ENCODE results near the gene ULK4. TPM values are rescaled to one million over a fixed set of nuclear protein-coding genes. Genes with fewer than 3 reads are reported as not detected.

The ULK4 gene
- total RNA-seq, 1 experiment from 2014 or later = 4.2 TPM

GRCh38 chr3:41411065-41411464, 550.8 kb downstream of the ULK4 start:
- ChIA-PET CTCF (no interaction called here), POLR2A (no interaction called here)
- H3K9me3 Mint-ChIP-seq (ENCODE audit: unreplicated experiment) = peaks cover 13% of the 10 kb centered on the region
- intact Hi-C loops (cut with micrococcal nuclease; ENCODE audit: unreplicated experiment) = no loop called here
- H3K27me3 Mint-ChIP-seq (ENCODE audit: insufficient read depth, unreplicated experiment) = no peaks in the 10 kb centered on the region
- H3K9me3 ChIP-seq = peaks cover 3% of the 10 kb centered on the region
- peak in 1 of 2 experiments; percentile 18 for DNase-seq
- H3K36me3 Mint-ChIP-seq (ENCODE audit: insufficient read depth, unreplicated experiment) = no peaks in the 10 kb centered on the region
- no peak overlapping the region for H3K4me3 ChIP-seq (ENCODE audit: low read depth, low read length)
- no peak overlapping the region for H3K4me3 Mint-ChIP-seq (ENCODE audit: unreplicated experiment)
- no peaks in the 10 kb centered on the region for H3K27me3 ChIP-seq (replicated peaks; ENCODE audit: control insufficient read depth, insufficient read depth, low read length)
- no peaks in the 10 kb centered on the region for H3K36me3 ChIP-seq (ENCODE audit: control insufficient read depth, insufficient read depth, low read length)
- H3K4me1 Mint-ChIP-seq (ENCODE audit: low read depth, unreplicated experiment) = peaks cover 24% of the 10 kb centered on the region
- H3K27ac Mint-ChIP-seq (ENCODE audit: unreplicated experiment) = no peak overlapping the region
- no peak for TF ChIP-seq CTCF (IDR thresholded peaks at IDR 0.05; ENCODE audit: insufficient read depth in 1 of 2, low read depth in 1 of 2, low read length in 1 of 2, severe bottlenecking in 1 of 2, unreplicated experiment in 1 of 2)
- H3K4me1 ChIP-seq = peaks cover 8% of the 10 kb centered on the region
- no TSS peak for BruUV-seq (replicated peaks)

GRCh38 chr3:41405466-41405865, 556.4 kb downstream of the ULK4 start:
- ChIA-PET CTCF (no interaction called here), POLR2A (no interaction called here)
- no peak overlapping the region for H3K4me3 ChIP-seq (ENCODE audit: low read depth, low read length)
- no peak overlapping the region for H3K27ac Mint-ChIP-seq (ENCODE audit: unreplicated experiment)
- peaks cover 3% of the 10 kb centered on the region for H3K9me3 ChIP-seq
- H3K36me3 ChIP-seq (ENCODE audit: control insufficient read depth, insufficient read depth, low read length) = no peaks in the 10 kb centered on the region
- no peak for TF ChIP-seq CTCF (IDR thresholded peaks at IDR 0.05; ENCODE audit: insufficient read depth in 1 of 2, low read depth in 1 of 2, low read length in 1 of 2, severe bottlenecking in 1 of 2, unreplicated experiment in 1 of 2)
- H3K4me1 ChIP-seq = peaks cover 3% of the 10 kb centered on the region; the same call in 1 of the 2 replicates
- peaks cover 15% of the 10 kb centered on the region for H3K9me3 Mint-ChIP-seq (ENCODE audit: unreplicated experiment)
- H3K4me3 Mint-ChIP-seq (ENCODE audit: unreplicated experiment) = no peak overlapping the region
- no peaks in the 10 kb centered on the region for H3K27me3 ChIP-seq (replicated peaks; ENCODE audit: control insufficient read depth, insufficient read depth, low read length)
- intact Hi-C loops (cut with micrococcal nuclease; ENCODE audit: unreplicated experiment) = no loop called here
- no TSS peak for BruUV-seq (replicated peaks)
- no peaks in the 10 kb centered on the region for H3K36me3 Mint-ChIP-seq (ENCODE audit: insufficient read depth, unreplicated experiment)
- no peak for DNase-seq
- no peaks in the 10 kb centered on the region for H3K27me3 Mint-ChIP-seq (ENCODE audit: insufficient read depth, unreplicated experiment)
- no peaks in the 10 kb centered on the region for H3K4me1 Mint-ChIP-seq (ENCODE audit: low read depth, unreplicated experiment)

GRCh38 chr3:41404582-41404981, 557.3 kb downstream of the ULK4 start:
- Mint-ChIP-seq H3K27ac (ENCODE audit: unreplicated experiment) (no peak overlapping the region), H3K36me3 (ENCODE audit: insufficient read depth, unreplicated experiment) (no peaks in the 10 kb centered on the region)

More at GRCh38 chr3:41404582-41404981, 557.3 kb downstream of the ULK4 start:
- POLR2A ChIA-PET = no interaction called here
- no peaks in the 10 kb centered on the region for H3K4me1 Mint-ChIP-seq (ENCODE audit: low read depth, unreplicated experiment)
- no peak for DNase-seq
- H3K9me3 Mint-ChIP-seq (ENCODE audit: unreplicated experiment) = peaks cover 15% of the 10 kb centered on the region
- H3K9me3 ChIP-seq = peaks cover 3% of the 10 kb centered on the region; the same call in 1 of the 2 replicates
- no peaks in the 10 kb centered on the region for H3K27me3 Mint-ChIP-seq (ENCODE audit: insufficient read depth, unreplicated experiment)
- no peak for TF ChIP-seq CTCF (IDR thresholded peaks at IDR 0.05; ENCODE audit: insufficient read depth in 1 of 2, low read depth in 1 of 2, low read length in 1 of 2, severe bottlenecking in 1 of 2, unreplicated experiment in 1 of 2)
- no peaks in the 10 kb centered on the region for H3K4me1 ChIP-seq
- BruUV-seq (replicated peaks) = no TSS peak
- no peak overlapping the region for H3K4me3 Mint-ChIP-seq (ENCODE audit: unreplicated experiment)
- intact Hi-C loops (cut with micrococcal nuclease; ENCODE audit: unreplicated experiment) = no loop called here
- CTCF ChIA-PET = no interaction called here
- no peak overlapping the region for H3K4me3 ChIP-seq (ENCODE audit: low read depth, low read length)
- H3K27me3 ChIP-seq (replicated peaks; ENCODE audit: control insufficient read depth, insufficient read depth, low read length) = no peaks in the 10 kb centered on the region
- no peaks in the 10 kb centered on the region for H3K36me3 ChIP-seq (ENCODE audit: control insufficient read depth, insufficient read depth, low read length)
